K562 (cell line): ENCODE measurements around the gene AIG1.

Experiments
- GATAD2A ChIP-seq: fragments of 450-650 bp; IDR thresholded peaks from 2 replicates; pipeline ENCODE4 v1.6.1; 2017
- ILF3 ChIP-seq: fragments of 450-650 bp; IDR thresholded peaks from 2 replicates; pipeline ENCODE4 v1.6.1; 2018; ENCODE audit warnings: antibody characterized with exemption, mild to moderate bottlenecking, moderate library complexity, borderline replicate concordance
- NFE2L1 ChIP-seq: fragments of 450-650 bp; IDR thresholded peaks from 2 replicates; pipeline ENCODE4 v1.6.1; 2016; ENCODE audit warnings: missing genetic modification characterization, low read depth, mild to moderate bottlenecking, missing compliant biosample characterization, moderate library complexity, borderline replicate concordance
- NFIC ChIP-seq: fragments of 450-650 bp; IDR thresholded peaks from 2 replicates; pipeline ENCODE4 v1.6.1; 2017; ENCODE audit warnings: mild to moderate bottlenecking, inconsistent platforms
- NR2C1 ChIP-seq, 2 experiments: fragments of 450-650 bp; IDR thresholded peaks; 2 replicates each; pipeline ENCODE4 v1.6.1; 2017; ENCODE audit warnings: mild to moderate bottlenecking in 2 of 2, antibody characterized with exemption in 1 of 2, inconsistent platforms in 1 of 2, missing compliant biosample characterization in 1 of 2, missing genetic modification characterization in 1 of 2
- POLR2AphosphoS5 ChIP-seq: IDR thresholded peaks from 2 replicates; pipeline ENCODE4 v1.6.1; 2011; ENCODE audit warnings: mild to moderate bottlenecking, low read depth, low read length, moderate library complexity; ENCODE audit not compliant: control insufficient read depth, insufficient read depth
- PRPF4 ChIP-seq: fragments of 200-400 bp; formaldehyde crosslinking; IDR thresholded peaks from one replicate; pipeline ENCODE4 v1.6.1; 2017; ENCODE audit warnings: low read length, low read depth, mild to moderate bottlenecking; ENCODE audit not compliant: insufficient read depth, poor library complexity, severe bottlenecking
- ZNF324 ChIP-seq: fragments of 250-450 bp; sonication (Bioruptor Pico); IDR thresholded peaks from 2 replicates; pipeline ENCODE4 v1.4.0; 2020; ENCODE audit warnings: mild to moderate bottlenecking
- ZNF561 ChIP-seq: fragments of 450-650 bp; formaldehyde crosslinking; conservative IDR thresholded peaks from 2 replicates; pipeline ENCODE4 v1.4.0; 2020; ENCODE audit warnings: mild to moderate bottlenecking, moderate library complexity
- ZNF699 ChIP-seq: fragments of 250-450 bp; sonication (Bioruptor Pico); IDR thresholded peaks from 2 replicates; pipeline ENCODE4 v1.8.0; 2021; ENCODE audit warnings: mild to moderate bottlenecking, moderate library complexity; ENCODE audit not compliant: insufficient replicate concordance
- ZNF785 ChIP-seq: fragments of 250-450 bp; sonication (Bioruptor Pico); IDR thresholded peaks from 2 replicates; pipeline ENCODE4 v1.4.0; 2020; ENCODE audit warnings: mild to moderate bottlenecking
- TF ChIP-seq, protein P1 (sequence below), 3 experiments: IDR thresholded peaks in 2 of 3; conservative IDR thresholded peaks in 1 of 3; 2 replicates each; pipeline ENCODE4 v1.5.1; 2011 to 2012; ENCODE audit warnings: low read length in 3 of 3, mild to moderate bottlenecking in 3 of 3, control low read depth in 2 of 3, improper control_type of control experiment in 1 of 3, inconsistent platforms in 1 of 3, low read depth in 1 of 3, mixed read lengths in 1 of 3, moderate library complexity in 1 of 3; ENCODE audit not compliant: insufficient read depth in 2 of 3

DNA sequence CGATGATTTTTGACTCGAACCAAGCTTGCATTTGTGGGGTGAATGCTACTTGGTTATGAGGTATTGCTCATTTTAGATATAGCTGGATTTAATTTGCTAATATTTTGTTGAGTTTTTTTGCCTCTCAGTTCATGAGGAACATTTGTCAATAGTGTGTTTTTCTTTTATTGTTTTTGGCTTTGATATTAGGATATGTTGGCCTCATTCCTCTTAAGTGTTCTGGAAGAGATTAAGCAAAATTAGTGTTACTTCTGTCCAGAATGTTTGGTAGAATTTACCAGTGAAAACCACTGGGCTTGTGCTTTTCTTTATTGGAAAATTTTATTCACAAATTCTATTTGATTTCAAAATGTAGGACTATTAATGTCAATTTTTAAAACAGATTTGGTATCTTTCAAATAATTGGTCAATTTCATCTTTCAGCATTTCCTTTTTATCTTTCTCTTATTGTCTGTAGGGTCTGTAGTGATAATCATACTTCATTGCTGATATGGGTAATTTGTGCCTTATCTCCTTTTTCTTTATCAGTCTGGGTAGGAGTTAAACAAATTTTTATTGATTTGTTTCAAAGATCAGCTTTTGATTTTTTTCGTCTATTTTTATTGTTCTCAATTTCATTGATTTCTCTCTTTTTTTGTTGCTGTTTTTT, 14.1 kb downstream of the AIG1 start:
- TF ChIP-seq POLR2AphosphoS5 (no peak), ZNF324 (no peak), NFE2L1 (no peak), NFIC (no peak), ZNF561 (CRISPR knock-in tag) (no peak), ILF3 (no peak), ZNF699 (no peak), PRPF4 (no peak), NR2C1 (IDR thresholded peaks at IDR 0.05) (no peak), NR2C1 (tag; IDR thresholded peaks at IDR 0.05) (no peak), ZNF785 (CRISPR knock-in tag) (no peak), GATAD2A (no peak)
- TF ChIP-seq, protein P1, sequence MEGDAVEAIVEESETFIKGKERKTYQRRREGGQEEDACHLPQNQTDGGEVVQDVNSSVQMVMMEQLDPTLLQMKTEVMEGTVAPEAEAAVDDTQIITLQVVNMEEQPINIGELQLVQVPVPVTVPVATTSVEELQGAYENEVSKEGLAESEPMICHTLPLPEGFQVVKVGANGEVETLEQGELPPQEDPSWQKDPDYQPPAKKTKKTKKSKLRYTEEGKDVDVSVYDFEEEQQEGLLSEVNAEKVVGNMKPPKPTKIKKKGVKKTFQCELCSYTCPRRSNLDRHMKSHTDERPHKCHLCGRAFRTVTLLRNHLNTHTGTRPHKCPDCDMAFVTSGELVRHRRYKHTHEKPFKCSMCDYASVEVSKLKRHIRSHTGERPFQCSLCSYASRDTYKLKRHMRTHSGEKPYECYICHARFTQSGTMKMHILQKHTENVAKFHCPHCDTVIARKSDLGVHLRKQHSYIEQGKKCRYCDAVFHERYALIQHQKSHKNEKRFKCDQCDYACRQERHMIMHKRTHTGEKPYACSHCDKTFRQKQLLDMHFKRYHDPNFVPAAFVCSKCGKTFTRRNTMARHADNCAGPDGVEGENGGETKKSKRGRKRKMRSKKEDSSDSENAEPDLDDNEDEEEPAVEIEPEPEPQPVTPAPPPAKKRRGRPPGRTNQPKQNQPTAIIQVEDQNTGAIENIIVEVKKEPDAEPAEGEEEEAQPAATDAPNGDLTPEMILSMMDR (IDR thresholded peaks at IDR 0.05 in 2 of 3, conservative IDR thresholded peaks at IDR 0.05 in 1 of 3; ENCODE audit: insufficient read depth in 2 of 3, low read depth in 1 of 3, low read length in 3 of 3) = no peak
